HG03103 (cell line): ENCODE data around the gene MYL10.
"Not testable (repeated sequence)": the region's sequence is repeated elsewhere in the genome, so short reads cannot be mapped to it uniquely, and the experiment has no call there.

Experiments
- ATAC-seq: cut with Tn5 transposase; IDR thresholded peaks from one replicate; pipeline ENCODE4 v1.9.1; 2021; ENCODE audit warnings: low read depth; ENCODE audit not compliant: unreplicated experiment

The MYL10 gene

DNA sequence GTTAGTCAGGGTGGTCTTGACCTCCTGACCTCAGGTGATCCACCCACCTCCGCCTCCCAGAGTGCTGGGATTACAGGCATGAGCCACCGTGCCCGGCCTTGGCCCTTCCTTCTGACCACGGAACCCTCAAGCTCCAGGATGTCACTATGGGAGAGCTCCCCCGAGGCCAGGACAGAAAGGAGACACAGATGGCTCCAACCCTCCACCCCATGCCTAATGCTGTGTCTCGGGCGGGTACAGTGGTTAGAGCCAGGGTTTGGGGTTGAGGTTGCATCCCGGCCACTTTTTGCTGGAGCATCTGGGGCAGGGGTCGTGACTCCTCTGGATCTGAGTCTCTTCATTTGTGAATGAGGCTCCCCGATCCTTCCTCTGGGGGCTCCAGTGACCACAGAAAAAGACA, 8.1 kb downstream of the MYL10 start:
- ATAC-seq = no peak

DNA sequence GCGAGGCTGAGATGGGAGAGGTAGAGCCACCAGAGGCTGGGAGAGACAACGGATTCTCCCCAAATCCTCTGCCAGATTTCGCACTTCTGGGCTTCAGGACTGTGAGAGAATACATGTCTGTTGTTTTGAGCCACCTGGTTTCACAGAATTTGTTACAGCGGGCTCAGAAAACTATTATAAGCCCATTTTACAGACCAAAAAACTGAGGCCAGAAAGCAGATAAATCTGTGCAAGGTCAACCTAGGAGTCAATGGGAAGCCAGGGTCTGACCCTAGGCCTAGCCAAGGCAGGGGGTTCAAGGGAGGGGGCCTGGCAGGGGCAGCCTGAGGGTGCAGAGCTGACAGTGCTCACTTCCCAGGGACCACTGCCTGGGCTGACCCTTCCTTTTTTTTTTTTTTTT, 8.7 kb downstream of the MYL10 start:
- no peak for ATAC-seq

DNA sequence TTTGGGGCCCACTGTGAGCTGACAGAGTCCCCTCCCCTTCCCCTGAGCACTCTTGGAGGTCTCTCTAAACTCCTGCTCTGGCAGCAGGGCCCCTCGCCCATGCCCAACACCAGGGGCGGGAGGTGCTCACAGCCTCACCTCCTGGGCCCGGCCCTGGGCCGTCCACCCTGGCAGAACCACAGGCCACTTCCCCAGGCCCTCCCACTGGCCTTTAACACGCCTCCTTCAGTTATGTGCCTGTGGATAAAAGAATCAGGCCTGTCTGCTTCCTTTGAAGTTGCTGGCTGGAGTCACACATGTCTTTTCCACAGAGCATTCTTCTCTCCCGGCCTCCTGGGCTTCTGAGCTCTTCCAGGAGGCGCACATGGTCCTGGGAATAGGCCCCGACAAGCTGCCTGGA, 10.2 kb downstream of the MYL10 start:
- no peak for ATAC-seq

DNA sequence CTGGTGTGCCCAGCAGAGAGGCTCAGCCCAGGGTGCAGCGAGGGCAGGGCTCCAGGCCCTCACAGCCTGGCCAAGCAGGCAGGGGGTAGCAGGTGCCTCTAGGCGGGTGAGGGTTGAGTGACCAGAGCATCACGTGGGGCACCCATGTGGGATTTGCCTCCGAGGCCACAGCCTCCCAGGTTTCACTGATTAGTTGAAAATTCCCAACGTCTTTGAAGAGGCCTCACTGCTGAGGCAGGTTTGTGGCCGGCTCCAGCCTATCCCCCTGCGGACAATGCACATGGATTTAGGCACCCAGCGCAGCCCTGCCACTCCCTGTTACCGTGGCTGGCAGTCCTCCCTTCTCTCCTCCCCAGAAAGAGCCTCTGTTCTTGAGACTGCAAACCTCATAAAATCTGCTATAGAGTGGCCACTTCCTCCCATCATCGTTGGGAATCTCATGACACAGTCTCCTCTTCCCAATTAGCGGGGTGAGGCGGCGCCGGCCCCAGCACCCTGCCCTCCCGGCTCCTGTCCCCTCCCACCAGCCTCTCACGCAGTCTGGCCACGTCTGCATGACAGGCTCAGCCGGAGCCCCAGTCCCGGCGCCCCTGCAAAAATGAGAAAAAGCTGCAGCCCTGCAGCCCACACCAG, 10.8 kb downstream of the MYL10 start:
- ATAC-seq = no peak

DNA sequence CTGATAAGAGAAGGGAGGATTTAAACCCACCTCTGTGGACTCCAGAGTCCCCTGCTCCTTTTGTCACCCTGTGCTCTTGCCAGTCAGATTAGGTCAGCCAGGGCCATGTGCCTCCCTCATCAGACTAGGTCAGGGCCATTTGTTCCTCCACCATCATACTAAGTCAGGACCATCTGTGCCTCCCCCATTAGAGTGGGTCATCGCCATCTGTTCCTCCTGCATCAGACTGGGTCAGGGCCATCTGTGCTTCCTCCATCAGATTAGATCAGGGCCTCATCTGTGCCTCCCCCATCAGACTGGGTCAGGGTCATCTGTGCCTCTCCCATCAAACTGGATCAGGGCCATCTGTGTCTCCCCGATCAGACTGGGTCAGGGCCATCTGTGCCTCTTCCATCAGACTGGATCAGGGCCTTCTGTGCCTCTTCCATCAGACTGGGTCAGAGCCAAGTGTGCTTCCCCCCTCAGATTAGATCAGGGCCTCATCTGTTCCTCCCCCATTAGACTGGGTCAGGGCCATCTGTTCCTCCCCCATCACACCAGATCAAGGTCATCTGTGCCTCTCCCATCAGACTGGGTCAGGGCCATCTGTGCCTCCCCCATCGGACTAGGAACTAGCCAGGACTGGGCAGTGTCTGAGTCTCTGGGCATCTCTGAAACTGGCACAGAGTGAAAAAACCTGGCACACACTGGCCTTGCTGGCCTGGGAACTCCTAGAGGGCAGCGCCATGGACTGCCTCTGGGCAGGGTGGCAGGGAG, 11.5 kb downstream of the MYL10 start:
- no peak for ATAC-seq

DNA sequence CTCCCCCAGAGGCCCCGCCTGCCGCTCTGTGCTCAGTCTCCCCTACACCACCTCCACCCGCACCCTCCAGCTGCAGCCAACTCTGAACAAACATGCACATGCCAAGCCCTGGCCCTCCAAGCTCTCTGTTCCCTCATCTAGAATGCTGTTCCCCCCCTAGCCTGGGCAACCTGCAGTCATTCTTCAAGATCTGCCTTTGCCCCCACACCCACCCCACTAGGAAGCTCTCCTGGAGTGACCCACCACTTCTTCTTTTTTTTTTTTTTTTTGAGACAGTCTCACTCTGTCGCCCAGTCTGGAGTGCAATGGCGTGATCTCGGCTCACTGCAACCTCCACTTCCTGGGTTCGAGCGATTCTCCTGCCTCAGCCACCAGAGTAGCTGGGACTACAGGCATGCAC, 13.7 kb downstream of the MYL10 start:
- ATAC-seq = no peak

DNA sequence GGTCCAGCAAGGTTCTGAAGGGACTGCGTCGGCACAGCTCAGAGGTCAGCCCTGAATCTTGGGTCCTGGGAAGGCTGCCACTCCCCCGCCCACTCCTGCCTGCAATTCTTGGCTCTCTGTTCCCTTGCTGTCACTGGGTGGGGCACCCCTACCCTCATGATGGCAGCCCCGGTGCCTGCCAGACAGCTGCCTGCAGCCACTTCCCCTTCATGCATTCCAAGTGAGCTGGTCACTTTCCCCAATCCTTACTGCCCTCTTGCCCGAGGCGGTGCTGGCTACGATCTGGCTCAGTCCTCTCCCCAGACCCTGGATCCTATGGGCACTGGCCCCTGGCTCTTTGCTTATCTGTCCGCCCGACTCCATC, 14.2 kb downstream of the MYL10 start:
- no peak for ATAC-seq

DNA sequence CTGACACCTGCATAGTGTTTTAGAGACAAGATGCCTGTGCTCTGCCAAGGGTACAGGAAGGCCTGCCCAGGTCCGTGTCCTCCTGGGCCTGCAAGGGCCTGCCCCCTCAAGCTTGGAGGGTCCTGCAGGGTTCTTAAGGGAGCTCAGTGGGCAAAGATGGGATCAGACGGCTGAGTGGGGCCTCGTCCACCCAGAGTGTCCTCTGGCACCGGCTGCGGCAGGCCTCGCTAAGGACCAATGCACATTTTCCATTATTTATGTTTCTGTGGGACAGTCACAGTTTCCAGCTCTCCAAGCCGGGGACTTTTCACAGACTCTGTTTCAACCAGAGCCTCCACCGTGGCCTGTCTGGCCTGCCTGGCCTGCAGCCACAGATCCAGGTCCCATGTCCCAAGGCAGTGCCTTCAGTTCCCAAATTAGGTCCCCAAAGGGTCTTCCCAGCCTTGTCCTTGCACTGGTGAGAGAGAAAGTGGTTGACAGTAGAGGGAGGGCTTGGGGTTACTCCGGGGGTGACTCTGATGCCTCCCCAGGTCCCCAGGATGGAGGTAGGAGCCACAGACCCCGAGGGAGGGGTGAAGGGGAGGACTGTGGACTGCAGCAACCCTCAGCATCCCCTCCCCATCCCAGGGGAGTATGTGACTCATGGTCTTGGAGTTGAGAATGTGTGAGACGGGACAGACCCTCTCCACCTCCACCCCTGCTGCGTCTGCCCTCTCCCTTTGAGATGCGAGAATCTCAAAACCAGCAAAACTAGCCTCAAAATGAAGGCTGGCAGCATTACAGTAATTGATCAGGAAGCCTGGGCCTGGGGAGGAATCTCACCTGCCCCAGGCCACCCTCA, 14.8 kb downstream of the MYL10 start:
- no peak for ATAC-seq

DNA sequence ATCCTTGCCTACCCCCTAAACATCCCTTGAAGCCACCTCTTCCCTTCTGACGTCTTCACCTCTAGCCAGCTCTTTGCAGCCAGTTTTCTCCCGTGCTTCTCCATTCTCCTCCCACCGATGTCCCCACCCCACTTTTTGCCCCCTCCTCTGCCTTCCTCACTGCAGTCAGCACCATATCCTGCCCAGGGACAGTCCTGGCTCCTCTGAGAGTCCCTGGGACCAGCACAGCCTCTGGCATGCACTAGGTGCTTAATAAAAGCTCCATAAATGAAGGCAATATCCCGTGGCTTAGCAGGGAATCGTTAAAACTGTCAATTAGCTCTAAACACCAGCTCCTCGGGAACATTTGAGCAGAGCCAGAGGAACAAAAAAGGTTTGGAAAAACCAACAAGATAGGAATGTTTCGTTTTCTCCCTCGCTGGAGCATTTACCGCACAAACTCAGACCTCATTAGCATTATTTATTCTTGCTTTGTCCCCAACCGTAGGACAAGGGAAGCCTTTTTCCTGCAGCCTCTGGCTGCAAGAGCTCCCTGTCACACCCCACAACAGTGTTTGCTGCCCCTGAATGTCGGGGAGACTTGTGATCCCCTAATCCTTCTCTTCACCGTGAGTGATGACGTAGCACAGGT, 16.1 kb downstream of the MYL10 start:
- ATAC-seq = no peak

DNA sequence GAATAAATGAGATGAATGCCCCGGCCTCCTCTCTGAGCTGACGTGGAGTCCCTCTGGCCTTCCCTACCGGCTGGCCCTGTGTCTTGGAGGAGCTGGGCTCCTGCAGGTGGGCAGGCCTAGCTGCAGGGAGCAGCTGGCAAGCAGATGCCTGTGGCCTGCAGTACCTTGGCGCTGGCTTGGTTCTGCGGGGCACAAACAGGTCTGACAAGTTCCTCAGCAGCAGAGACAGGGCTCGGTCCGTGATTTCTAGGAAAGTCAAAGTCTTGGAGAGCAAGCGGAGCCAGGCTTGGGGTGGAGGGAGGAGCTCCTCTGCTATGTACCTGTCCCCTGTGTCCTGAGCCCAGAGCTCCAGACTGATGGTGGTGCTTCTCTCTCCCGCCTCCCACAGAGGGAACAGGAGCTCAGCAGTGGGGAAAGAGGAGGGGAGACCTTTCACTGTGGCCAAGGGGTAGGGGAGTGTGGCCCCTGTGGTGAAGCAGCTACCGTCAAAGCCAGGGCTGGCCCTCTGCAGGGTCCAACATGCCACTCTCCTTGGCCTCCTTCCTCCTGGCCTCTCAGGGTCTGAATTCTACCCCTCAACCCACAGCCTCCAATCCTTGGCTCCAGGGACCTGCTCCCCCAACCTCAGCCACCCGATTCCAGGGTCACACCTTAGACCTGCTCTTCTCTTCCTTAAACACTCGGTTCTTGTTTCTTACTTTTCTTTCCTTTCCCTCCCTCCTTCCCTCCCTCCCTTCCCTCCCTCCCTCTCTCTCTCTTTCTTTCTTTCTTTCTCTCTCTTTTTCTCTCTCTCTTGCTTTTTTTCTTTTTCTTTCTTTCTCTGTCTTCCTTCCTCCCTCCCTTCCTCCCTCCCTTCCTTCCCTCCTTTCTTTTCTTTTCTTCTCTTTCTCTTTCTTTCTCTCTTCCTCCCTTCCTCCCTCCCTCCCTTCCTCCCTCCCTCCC, 20.1 kb downstream of the MYL10 start:
- no peak for ATAC-seq

DNA sequence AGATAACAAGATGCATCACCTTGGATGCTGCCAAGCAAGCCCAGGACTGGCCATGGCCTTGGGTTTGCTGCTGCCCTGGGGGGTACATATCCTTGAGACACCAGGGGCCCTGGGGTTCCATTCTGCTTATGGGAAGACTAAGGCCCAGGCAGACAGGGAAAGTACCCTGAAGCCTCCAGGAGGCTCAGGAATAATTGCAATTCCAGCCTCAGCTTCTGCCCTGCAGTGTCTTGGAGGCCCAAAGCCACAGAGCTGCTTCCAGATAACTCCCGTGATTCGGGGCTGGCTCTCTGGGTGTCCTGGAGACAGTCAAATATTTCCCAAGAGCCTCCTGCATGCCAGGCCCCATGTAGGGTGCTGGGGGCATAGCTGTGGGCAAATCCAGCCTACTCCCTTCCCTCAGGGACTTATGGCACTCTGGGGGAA, 22.6 kb downstream of the MYL10 start:
- ATAC-seq = no peak

DNA sequence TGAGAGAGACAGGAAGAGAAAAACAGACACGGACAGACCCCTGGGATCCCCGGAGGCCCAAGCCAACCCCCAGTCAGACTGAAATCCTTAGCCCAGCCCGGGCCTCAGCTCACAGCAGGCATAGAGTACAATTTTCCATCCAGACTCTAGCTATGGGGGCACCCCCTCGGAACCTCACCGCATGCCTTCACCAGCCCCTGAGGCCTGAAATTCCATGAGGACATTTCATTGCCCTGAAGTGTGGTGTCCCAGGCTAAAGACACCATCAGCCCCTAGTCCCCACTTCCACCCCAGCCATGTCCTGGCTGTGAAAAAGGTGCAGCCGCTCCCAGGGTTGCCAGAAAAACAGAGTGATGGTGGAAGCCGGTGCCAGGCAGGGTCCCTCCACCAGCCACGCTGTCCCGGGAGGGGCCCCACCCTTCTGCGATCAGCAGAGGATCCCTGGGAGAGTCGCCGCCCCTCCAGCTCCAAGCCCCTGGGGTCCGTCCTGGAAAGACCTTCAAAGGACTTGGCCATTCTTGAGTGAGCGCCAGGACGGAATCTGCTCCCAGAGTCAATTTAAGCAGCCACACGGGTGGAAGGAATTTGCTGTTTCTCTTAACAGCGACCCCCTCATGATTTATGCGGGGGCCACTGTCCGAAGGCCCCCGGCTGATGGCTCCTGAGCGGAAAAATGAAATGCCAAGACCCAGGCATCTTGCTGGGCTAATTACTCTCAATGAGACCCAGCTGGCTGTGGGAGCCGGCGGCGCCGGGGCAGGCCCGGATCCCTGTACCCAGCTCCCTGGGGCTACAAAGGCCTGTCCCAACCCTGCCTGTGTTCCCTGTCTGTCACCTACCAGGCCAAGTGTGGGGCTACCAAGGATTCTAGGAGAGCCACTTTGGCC, 23.2 kb downstream of the MYL10 start:
- ATAC-seq = no peak

DNA sequence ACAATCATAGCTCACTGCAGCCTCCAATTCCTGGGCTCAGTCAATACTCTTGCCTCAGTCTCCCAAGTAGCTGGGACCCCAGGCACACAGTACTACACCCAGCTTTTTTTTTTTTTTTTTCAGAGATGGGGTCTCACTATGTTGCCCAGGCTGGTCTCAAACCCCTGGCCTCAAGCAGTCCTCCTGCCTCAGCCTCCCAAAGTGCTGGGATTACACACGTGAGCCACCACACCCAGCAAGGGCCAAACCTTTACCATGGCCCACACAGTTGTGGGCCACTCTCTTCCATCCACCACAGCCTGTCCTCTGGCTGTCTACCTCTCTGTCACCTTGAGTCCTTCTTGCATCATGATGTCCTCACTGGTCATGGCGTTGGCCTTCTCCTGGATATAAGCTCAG, 24.2 kb downstream of the MYL10 start:
- ATAC-seq = not testable (repeated sequence)

DNA sequence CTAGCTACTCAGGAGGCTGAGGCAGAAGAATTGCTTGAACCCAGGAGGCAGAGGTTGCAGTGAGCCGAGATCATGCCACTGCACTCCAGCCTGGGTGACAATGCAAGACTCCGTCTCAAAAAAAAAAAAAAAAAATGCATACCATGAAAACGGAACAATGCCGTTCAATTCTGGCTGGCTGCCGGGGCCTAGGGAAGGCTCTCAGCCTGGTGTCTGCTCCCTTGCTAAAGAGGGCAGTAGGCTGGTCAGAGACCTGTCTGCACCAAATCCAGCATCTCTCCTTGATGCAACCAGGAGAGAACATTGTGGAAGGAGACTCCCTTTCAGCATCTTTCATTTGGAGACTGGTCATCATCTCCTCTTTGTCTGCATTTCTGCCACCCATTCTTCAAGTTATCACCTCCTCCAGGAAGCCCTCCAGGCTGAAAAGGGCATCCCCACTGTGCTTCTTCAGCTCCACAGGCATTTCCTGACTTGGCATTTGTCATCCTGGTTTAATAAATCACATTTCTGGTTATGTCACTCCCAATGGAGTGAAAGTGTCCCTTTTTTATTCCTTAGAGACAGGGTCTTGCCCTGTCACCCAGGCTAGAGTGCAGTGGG, 24.7 kb downstream of the MYL10 start:
- no peak for ATAC-seq

DNA sequence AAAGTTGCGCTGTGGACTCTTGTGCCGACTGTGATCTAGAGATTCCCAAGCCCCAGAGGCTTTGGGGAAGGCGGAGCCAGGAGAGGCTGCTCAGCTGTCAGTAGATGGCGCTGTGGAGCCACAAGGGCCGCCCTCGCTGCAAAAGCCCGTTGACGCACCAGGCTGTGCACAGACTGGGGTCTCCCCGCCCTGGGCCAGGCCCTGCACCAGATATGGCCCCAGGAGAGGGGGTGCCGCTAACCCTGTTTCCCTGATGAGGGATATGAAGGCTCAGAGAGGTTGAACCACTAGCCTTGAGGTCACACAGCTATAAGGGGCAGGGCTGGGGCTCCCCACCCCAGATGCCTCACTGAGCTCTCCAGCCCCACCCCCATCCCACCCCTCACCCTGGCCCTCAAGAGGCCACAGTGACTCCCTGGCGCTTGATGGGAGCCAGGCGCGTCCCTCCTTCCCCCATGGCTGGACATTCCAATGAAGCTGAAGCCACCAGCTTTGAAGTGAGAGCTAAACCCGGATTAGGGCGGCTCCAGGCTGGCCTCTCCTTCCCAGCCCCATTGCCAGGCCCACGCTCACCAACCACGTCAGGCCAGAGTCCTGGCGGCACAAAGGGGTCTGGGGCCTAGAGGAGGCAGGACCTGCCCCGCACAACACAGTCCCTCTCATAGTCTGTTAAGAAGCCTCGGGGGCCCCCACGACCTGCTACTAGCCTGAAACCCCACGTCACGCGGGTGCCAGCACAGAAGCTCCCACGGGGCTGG, 26.4 kb downstream of the MYL10 start:
- no peak for ATAC-seq

DNA sequence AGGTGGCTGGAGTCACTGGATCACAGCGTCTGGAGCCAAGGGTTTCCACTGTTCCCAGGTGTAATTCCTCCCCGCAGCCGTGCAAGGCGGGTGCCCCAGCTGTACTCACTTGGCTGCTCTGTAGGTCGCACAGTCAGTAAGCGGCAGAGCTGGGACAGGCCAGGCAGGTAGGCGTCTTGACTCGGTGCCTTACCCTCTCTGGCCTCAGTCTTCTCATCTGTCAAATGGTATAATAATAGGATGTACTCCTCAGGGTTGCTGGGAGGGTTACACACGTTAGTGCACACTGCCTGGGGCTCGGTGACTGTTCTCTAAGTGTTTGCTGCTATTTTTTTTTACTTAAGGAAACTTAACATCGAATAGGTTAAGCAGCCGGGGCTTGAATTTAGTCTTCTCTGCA, 27.0 kb downstream of the MYL10 start:
- ATAC-seq = no peak

DNA sequence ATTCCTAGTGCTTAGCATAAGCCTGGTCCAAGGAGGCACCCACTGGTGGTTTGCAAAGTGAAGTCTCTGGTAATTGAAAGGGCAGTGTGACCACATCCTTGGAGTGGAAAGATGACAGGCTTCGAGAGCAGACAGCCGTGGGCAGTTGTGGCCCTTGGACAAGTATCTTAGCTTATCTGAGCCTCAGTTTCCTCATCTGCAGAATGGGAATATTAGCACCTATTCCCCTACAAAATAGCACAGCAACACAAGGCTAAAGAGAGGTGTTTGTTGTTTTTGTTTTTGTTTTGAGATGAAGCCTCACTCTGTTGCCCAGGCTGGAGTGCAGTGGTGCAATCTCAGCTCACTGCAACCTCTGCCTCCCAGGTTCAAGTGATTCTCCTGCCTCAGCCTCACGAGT, 29.3 kb downstream of the MYL10 start:
- ATAC-seq = no peak
